Stimulated activated CD8-positive, alpha-beta memory T cell treated with anti-CD3 and anti-CD28 coated beads, Interleukin-4, amount 100 ng/mL, for 1 hour (primary cell): ENCODE results near the gene ADAMTS2.

Experiments
- DNase-seq, 2 donors: peaks; one replicate each; pipeline ENCODE4 v3.0.0-alpha.2; 2020; ENCODE audit warnings: low read depth in 2 of 2, low spot score in 1 of 2

ADAMTS2 gene

GRCh38 chr5:179164331-179165311, 180.6 kb downstream of the ADAMTS2 start:
- no peak for DNase-seq

- no peak for DNase-seq
Observed at GRCh38 chr5:179163236-179164155, 181.8 kb downstream of the ADAMTS2 start.

- no peak for DNase-seq
Observed at GRCh38 chr5:179162351-179163235, 182.7 kb downstream of the ADAMTS2 start.

- no peak for DNase-seq
Observed at GRCh38 chr5:179161901-179162300, 183.4 kb downstream of the ADAMTS2 start.

GRCh38 chr5:179160584-179160983, 184.7 kb downstream of the ADAMTS2 start:
- DNase-seq: no peak

- no peak for DNase-seq
Observed at GRCh38 chr5:179158556-179158955, 186.7 kb downstream of the ADAMTS2 start.

- DNase-seq: no peak
Observed at GRCh38 chr5:179154991-179155955, 190.0 kb downstream of the ADAMTS2 start.

- DNase-seq: no peak
Observed at GRCh38 chr5:179154346-179154990, 190.8 kb downstream of the ADAMTS2 start.

- DNase-seq: no peak
Observed at GRCh38 chr5:179153921-179154345, 191.3 kb downstream of the ADAMTS2 start.

GRCh38 chr5:179153341-179153901, 191.8 kb downstream of the ADAMTS2 start:
- DNase-seq: no peak

- no peak for DNase-seq
Observed at GRCh38 chr5:179152941-179153340, 192.3 kb downstream of the ADAMTS2 start.

GRCh38 chr5:179152144-179152895, 192.9 kb downstream of the ADAMTS2 start:
- DNase-seq: no peak

- no peak for DNase-seq
Observed at GRCh38 chr5:179151286-179152118, 193.8 kb downstream of the ADAMTS2 start.

GRCh38 chr5:179150011-179150410, 195.2 kb downstream of the ADAMTS2 start:
- DNase-seq: no peak

- no peak for DNase-seq
Observed at GRCh38 chr5:179149278-179149677, 196.0 kb downstream of the ADAMTS2 start.

- no peak for DNase-seq
Observed at GRCh38 chr5:179148703-179149170, 196.5 kb downstream of the ADAMTS2 start.
